Fibroblast of lung (primary cell): ENCODE measurements around the gene SLC6A1. TPM values are rescaled to one million over a fixed set of nuclear protein-coding genes. Genes with fewer than 3 reads are reported as not detected.

Experiments used
- DNase-seq, 2 donors: peaks; one replicate each; pipeline versions ENCODE4 v3.0.0 to v3.0.0-alpha.2; 2010; ENCODE audit warnings: low read depth in 2 of 2
- H2AFZ ChIP-seq: 2 replicates; pipeline ENCODE4 v1.5.1; 2012; ENCODE audit warnings: low read length, control low read depth, inconsistent platforms
- H3K27ac ChIP-seq: 2 replicates; pipeline ENCODE4 v1.5.1; 2011; ENCODE audit warnings: low read length, control low read depth; ENCODE audit not compliant: insufficient read depth
- H3K27me3 ChIP-seq: 2 replicates; pipeline ENCODE4 v1.5.1; 2011; ENCODE audit warnings: mild to moderate bottlenecking, low read length; ENCODE audit not compliant: control insufficient read depth, insufficient read depth
- H3K36me3 ChIP-seq: 2 replicates; pipeline ENCODE4 v1.5.1; 2011; ENCODE audit warnings: low read length; ENCODE audit not compliant: control insufficient read depth, insufficient read depth
- H3K4me1 ChIP-seq: 2 replicates; pipeline ENCODE4 v1.5.1; 2011; ENCODE audit warnings: low read length; ENCODE audit not compliant: control insufficient read depth, insufficient read depth; ENCODE audit errors: extremely low read depth
- H3K4me2 ChIP-seq: 2 replicates; pipeline ENCODE4 v1.5.1; 2011; ENCODE audit warnings: low read length, control low read depth; ENCODE audit not compliant: insufficient read depth; ENCODE audit errors: extremely low read depth
- H3K4me3 ChIP-seq, 4 experiments: fragments of 200-600 bp in 1 of 4; sonication (generic) in 1 of 4; replicated peaks in 1 of 4; 2 replicates each; pipeline ENCODE4 v1.5.1; 2011 to 2016; ENCODE audit warnings: low read length in 4 of 4, low read depth in 3 of 4, mild to moderate bottlenecking in 3 of 4, control low read depth in 2 of 4, inconsistent platforms in 1 of 4, mixed read lengths in 1 of 4; ENCODE audit not compliant: insufficient read depth in 1 of 4; ENCODE audit errors: control extremely low read depth in 1 of 4
- H3K79me2 ChIP-seq: 2 replicates; pipeline ENCODE4 v1.5.1; 2012; ENCODE audit warnings: mild to moderate bottlenecking, low read length, inconsistent platforms; ENCODE audit not compliant: control insufficient read depth, insufficient read depth
- H3K9ac ChIP-seq: 2 replicates; pipeline ENCODE4 v1.5.1; 2011; ENCODE audit warnings: mild to moderate bottlenecking, low read length, control low read depth; ENCODE audit not compliant: insufficient read depth
- H3K9me3 ChIP-seq: 2 replicates; pipeline ENCODE4 v1.5.1; 2012; ENCODE audit warnings: low read depth, low read length; ENCODE audit not compliant: control insufficient read depth, insufficient read depth
- H4K20me1 ChIP-seq: 2 replicates; pipeline ENCODE4 v1.5.1; 2011; ENCODE audit warnings: low read length; ENCODE audit not compliant: control insufficient read depth, insufficient read depth; ENCODE audit errors: extremely low read depth
- CTCF ChIP-seq, 2 donors: IDR thresholded peaks in 1 of 2; conservative IDR thresholded peaks in 1 of 2; 1 replicate in 1 of 2; 2 replicates in 1 of 2; pipeline ENCODE4 v1.5.1; 2011 to 2012; ENCODE audit warnings: low read length in 2 of 2, control low read depth in 1 of 2, inconsistent platforms in 1 of 2, low read depth in 1 of 2, mild to moderate bottlenecking in 1 of 2
- EZH2 ChIP-seq: IDR thresholded peaks from 2 replicates; pipeline ENCODE4 v1.5.1; 2012; ENCODE audit warnings: low read length, control low read depth, mild to moderate bottlenecking; ENCODE audit errors: missing control alignments
- polyA plus RNA-seq, 2 donors: library from polyadenylated mRNA; depleted of rRNA in 1 of 2; stranded (reverse) in 1 of 2; unstranded in 1 of 2; fragments of >200 nt; gene quantifications; 2 replicates each; pipeline ENCODE4 v1.2.1, GENCODE V29; 2011 to 2012; ENCODE audit warnings: missing spikeins in 1 of 2
- total RNA-seq: library from RNA; depleted of rRNA; stranded (reverse); fragments of >200 nt; gene quantifications from 2 replicates; pipeline ENCODE4 v1.2.1, GENCODE V29; 2014

The SLC6A1 gene
- total and polyA plus RNA-seq, 2 donors (not counting 1 experiment from before 2014, with no cell fraction given), result not detected

GRCh38 chr3:11034309-11034985, 41.9 kb downstream of the SLC6A1 start:
- Histone ChIP-seq H3K36me3 (no peaks in the 10 kb centered on the region), H3K79me2 (no peaks in the 10 kb centered on the region), H2AFZ (no peak overlapping the region), H3K4me2 (no peak overlapping the region), H4K20me1 (no peaks in the 10 kb centered on the region), H3K9ac (no peak overlapping the region), H3K4me3 (no peak overlapping the region), H3K27me3 (no peaks in the 10 kb centered on the region), H3K4me1 (no peaks in the 10 kb centered on the region), H3K27ac (no peak overlapping the region), H3K9me3 (no peaks in the 10 kb centered on the region)
- TF ChIP-seq EZH2, result no peak
- no peak for TF ChIP-seq CTCF (conservative IDR thresholded peaks at IDR 0.05 in 1 of 2, IDR thresholded peaks at IDR 0.05 in 1 of 2; ENCODE audit: low read depth in 1 of 2, low read length in 2 of 2)
- no peak for DNase-seq

GRCh38 chr3:11035757-11036505, 43.4 kb downstream of the SLC6A1 start:
- no peak overlapping the region for H3K4me3 ChIP-seq
- no peaks in the 10 kb centered on the region for H3K4me1 ChIP-seq
- H3K27ac ChIP-seq, result no peak overlapping the region
- no peaks in the 10 kb centered on the region for H3K27me3 ChIP-seq
- no peak overlapping the region for H3K4me2 ChIP-seq
- TF ChIP-seq EZH2, result no peak
- no peak for TF ChIP-seq CTCF (conservative IDR thresholded peaks at IDR 0.05 in 1 of 2, IDR thresholded peaks at IDR 0.05 in 1 of 2; ENCODE audit: low read depth in 1 of 2, low read length in 2 of 2)
- no peaks in the 10 kb centered on the region for H3K79me2 ChIP-seq
- no peaks in the 10 kb centered on the region for H3K9me3 ChIP-seq
- H3K36me3 ChIP-seq, result no peaks in the 10 kb centered on the region
- DNase-seq, result no peak
- H4K20me1 ChIP-seq, result no peaks in the 10 kb centered on the region
- no peak overlapping the region for H3K9ac ChIP-seq
- no peak overlapping the region for H2AFZ ChIP-seq

- no peaks in the 10 kb centered on the region for H3K36me3 ChIP-seq
- TF ChIP-seq EZH2, result no peak
- TF ChIP-seq CTCF (conservative IDR thresholded peaks at IDR 0.05 in 1 of 2, IDR thresholded peaks at IDR 0.05 in 1 of 2; ENCODE audit: low read depth in 1 of 2, low read length in 2 of 2), result no peak
- H4K20me1 ChIP-seq, result no peaks in the 10 kb centered on the region
- no peaks in the 10 kb centered on the region for H3K4me1 ChIP-seq
- H3K4me2 ChIP-seq, result no peak overlapping the region
- H3K4me3 ChIP-seq, result no peak overlapping the region
- H3K27me3 ChIP-seq, result no peaks in the 10 kb centered on the region
- no peak overlapping the region for H3K9ac ChIP-seq
- no peaks in the 10 kb centered on the region for H3K9me3 ChIP-seq
- no peak overlapping the region for H2AFZ ChIP-seq
- H3K27ac ChIP-seq, result no peak overlapping the region
- no peak for DNase-seq
- H3K79me2 ChIP-seq, result no peaks in the 10 kb centered on the region
Measured at GRCh38 chr3:11037241-11037873, 44.8 kb downstream of the SLC6A1 start.
